ENCODE data around the gene PPP2R5D.

DNA sequence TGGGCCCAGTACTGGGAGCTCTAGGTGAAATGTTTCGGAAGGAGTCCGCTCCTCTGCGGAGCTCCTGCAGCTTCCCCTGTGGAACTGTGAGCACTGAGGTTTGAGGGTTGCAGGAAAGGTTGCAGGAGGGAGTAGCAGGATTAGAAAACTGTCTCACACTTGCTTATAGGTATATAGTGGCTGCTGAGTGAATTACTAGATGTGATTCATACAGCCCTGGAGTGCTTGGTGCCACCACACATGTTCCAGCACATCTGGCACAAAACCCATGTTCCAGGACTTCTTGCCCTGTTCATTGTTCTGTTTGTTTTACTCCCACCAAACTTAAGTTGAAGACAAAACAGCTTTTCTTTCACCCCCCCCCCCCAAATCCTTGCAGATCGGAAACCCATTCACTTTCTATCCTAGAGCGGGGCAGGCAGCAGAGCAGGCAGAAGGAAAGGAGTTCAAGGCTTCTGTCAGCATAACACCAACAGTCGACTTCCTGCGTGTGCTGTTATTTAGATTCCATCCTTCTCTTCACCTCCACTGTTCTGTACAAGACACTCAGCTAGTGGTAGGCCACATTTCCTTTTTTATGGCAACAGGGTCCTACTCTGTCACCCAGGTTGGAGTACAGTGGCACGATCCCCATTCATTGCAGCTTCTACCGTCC, 4.7 kb upstream of the PPP2R5D start:
- TF ChIP-seq ZNF277 (CRISPR knock-in tag; IDR thresholded peaks at IDR 0.05; ENCODE audit: borderline replicate concordance) (no peak), ZBTB43 (CRISPR knock-in tag; IDR thresholded peaks at IDR 0.05) (no peak), JUND (IDR thresholded peaks at IDR 0.05; ENCODE audit: borderline replicate concordance, low read depth, low read length) (no peak), JUND (tag; IDR thresholded peaks at IDR 0.05; ENCODE audit: borderline replicate concordance, low read depth, low read length) (no peak), EP300 (IDR thresholded peaks at IDR 0.05; ENCODE audit: low read length) (no peak), POLR2G (IDR thresholded peaks at IDR 0.05; ENCODE audit: low read depth, low read length) (no peak)
- TF ChIP-seq, protein P1, sequence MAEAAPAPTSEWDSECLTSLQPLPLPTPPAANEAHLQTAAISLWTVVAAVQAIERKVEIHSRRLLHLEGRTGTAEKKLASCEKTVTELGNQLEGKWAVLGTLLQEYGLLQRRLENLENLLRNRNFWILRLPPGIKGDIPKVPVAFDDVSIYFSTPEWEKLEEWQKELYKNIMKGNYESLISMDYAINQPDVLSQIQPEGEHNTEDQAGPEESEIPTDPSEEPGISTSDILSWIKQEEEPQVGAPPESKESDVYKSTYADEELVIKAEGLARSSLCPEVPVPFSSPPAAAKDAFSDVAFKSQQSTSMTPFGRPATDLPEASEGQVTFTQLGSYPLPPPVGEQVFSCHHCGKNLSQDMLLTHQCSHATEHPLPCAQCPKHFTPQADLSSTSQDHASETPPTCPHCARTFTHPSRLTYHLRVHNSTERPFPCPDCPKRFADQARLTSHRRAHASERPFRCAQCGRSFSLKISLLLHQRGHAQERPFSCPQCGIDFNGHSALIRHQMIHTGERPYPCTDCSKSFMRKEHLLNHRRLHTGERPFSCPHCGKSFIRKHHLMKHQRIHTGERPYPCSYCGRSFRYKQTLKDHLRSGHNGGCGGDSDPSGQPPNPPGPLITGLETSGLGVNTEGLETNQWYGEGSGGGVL (CRISPR knock-in tag; IDR thresholded peaks at IDR 0.05) = no peak
- TF ChIP-seq, protein P2, sequence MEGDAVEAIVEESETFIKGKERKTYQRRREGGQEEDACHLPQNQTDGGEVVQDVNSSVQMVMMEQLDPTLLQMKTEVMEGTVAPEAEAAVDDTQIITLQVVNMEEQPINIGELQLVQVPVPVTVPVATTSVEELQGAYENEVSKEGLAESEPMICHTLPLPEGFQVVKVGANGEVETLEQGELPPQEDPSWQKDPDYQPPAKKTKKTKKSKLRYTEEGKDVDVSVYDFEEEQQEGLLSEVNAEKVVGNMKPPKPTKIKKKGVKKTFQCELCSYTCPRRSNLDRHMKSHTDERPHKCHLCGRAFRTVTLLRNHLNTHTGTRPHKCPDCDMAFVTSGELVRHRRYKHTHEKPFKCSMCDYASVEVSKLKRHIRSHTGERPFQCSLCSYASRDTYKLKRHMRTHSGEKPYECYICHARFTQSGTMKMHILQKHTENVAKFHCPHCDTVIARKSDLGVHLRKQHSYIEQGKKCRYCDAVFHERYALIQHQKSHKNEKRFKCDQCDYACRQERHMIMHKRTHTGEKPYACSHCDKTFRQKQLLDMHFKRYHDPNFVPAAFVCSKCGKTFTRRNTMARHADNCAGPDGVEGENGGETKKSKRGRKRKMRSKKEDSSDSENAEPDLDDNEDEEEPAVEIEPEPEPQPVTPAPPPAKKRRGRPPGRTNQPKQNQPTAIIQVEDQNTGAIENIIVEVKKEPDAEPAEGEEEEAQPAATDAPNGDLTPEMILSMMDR (IDR thresholded peaks at IDR 0.05 in 2 of 3, conservative IDR thresholded peaks at IDR 0.05 in 1 of 3; ENCODE audit: insufficient read depth in 2 of 3, low read depth in 1 of 3, low read length in 3 of 3) = no peak

Data from K562 (cell line).